Measurements from ENCODE around the gene FER. TPM values are rescaled to one million over a fixed set of nuclear protein-coding genes. Genes with fewer than 3 reads are reported as not detected.
"Not testable (repeated sequence)": the region's sequence is repeated elsewhere in the genome, so short reads cannot be mapped to it uniquely, and the experiment has no call there.

Gene FER
- total RNA-seq, 1 donor from 2014 or later: 11.8 TPM

DNA sequence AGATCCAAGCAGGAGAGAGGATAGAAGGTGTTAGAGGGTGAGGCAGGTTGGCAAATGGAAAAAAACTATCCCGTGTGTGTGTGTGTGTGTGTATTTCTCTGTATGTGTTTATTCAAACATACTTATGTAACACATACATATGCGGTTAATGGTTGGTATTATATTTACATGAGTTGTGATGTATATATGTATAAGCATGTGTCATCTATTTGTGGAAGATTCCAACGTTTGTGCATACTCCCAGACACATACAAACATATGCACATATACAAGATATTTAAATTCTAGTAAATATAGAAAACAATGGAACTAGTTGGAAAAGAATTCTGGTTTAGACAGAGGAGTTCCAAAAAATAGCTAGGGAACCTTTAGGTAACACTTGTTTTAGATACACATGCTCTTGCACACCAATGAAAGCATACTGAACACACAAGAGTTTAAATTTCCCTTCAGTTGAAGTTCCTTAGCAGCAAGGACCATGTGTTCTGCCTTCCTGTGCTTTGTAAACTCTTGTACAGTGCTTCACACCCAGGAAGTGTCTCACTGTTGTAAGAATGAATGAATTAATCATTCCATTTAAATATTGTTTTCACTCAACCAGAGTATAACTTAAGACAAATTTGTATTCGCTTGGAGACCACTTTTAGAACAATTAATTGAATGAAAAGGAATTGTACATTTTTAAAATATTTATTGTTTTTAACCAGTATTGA lies 257.8 kb downstream of the FER start:
- intact Hi-C loops (cut with DNase I): no loop called here
- no peaks in the 10 kb centered on the region for H3K27me3 ChIP-seq
- H3K9me3 ChIP-seq: no peaks in the 10 kb centered on the region
- TF ChIP-seq, protein P1, sequence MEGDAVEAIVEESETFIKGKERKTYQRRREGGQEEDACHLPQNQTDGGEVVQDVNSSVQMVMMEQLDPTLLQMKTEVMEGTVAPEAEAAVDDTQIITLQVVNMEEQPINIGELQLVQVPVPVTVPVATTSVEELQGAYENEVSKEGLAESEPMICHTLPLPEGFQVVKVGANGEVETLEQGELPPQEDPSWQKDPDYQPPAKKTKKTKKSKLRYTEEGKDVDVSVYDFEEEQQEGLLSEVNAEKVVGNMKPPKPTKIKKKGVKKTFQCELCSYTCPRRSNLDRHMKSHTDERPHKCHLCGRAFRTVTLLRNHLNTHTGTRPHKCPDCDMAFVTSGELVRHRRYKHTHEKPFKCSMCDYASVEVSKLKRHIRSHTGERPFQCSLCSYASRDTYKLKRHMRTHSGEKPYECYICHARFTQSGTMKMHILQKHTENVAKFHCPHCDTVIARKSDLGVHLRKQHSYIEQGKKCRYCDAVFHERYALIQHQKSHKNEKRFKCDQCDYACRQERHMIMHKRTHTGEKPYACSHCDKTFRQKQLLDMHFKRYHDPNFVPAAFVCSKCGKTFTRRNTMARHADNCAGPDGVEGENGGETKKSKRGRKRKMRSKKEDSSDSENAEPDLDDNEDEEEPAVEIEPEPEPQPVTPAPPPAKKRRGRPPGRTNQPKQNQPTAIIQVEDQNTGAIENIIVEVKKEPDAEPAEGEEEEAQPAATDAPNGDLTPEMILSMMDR (IDR thresholded peaks at IDR 0.05): no peak
- H3K4me1 ChIP-seq: no peaks in the 10 kb centered on the region
- no peak overlapping the region for H3K4me3 ChIP-seq
- no peaks in the 10 kb centered on the region for H3K36me3 ChIP-seq
- no peak for DNase-seq (ENCODE audit: low spot score in 2 of 2)
- no peak overlapping the region for H3K27ac ChIP-seq

DNA sequence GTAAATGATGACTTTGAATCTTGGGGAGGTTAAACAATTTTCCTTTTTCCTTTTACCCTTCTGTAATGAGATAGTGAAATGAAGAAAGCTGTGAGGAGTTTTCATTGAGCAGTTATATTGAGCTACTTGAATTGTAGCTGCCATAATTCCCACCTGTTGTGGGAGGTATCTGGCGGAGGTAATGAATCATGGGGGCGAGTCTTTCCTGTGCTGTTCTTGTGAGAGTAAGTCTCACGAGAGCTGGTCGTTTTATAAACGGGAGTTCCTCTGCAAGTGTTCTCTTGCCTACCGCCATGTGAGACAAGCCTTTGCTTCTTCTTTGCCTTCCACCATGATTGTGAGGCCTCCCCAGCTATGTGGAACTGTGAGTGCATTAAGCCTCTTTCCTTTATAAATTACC lies 258.4 kb downstream of the FER start:
- no peaks in the 10 kb centered on the region for H3K4me1 ChIP-seq
- no peak for DNase-seq (ENCODE audit: low spot score in 2 of 2)
- H3K27ac ChIP-seq: no peak overlapping the region
- intact Hi-C loops (cut with DNase I): no loop called here
- H3K9me3 ChIP-seq: no peaks in the 10 kb centered on the region
- H3K4me3 ChIP-seq: no peak overlapping the region
- no peaks in the 10 kb centered on the region for H3K27me3 ChIP-seq
- no peaks in the 10 kb centered on the region for H3K36me3 ChIP-seq
- TF ChIP-seq, protein P1 (IDR thresholded peaks at IDR 0.05): no peak

DNA sequence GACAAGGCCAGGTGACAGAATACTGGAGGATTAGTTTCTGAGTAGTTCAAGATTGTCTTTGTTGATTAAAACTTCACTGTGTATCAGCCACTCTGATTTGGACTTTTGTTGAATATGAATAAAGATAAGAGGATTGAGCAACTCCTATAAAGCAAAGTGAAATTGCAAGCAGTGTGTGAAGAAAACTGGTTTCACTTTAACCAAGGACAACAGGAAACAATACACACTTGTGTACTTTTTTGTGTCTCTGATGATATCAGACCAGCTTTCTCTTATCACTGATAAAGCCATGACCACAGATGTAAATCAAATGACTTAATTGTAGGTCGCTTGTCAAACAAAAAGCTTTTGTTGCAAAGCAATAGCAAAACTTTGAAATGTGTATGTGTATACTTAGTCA lies 268.6 kb downstream of the FER start:
- Histone ChIP-seq H3K36me3 (no peaks in the 10 kb centered on the region), H3K4me3 (no peak overlapping the region), H3K27me3 (no peaks in the 10 kb centered on the region), H3K9me3 (no peaks in the 10 kb centered on the region), H3K27ac (no peak overlapping the region), H3K4me1 (no peaks in the 10 kb centered on the region)
- TF ChIP-seq, protein P1 (IDR thresholded peaks at IDR 0.05): no peak
- no peak for DNase-seq (ENCODE audit: low spot score in 2 of 2)
- intact Hi-C loops (cut with DNase I): no loop called here

DNA sequence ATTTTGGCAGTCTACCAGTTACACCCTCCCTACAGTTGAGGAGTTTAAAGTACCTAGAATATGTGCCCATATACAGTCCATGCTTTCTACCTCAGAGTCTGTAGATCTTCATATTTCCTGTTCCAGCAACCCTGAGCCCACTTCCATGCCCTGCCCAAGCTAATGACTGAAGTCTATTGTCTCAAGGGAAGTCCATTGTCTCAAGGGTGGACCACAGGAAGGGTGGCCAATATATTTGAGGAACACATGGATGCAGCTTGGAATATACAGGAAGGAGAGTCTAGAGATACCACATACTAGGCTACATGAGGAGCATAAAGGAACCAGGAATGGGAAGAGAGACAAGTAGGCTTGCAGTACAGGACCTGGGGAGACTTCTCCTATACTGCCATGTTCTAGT lies 274.4 kb downstream of the FER start:
- Histone ChIP-seq H3K4me1 (no peaks in the 10 kb centered on the region), H3K27me3 (no peaks in the 10 kb centered on the region), H3K4me3 (no peak overlapping the region), H3K9me3 (no peaks in the 10 kb centered on the region), H3K27ac (no peak overlapping the region), H3K36me3 (peaks cover 4 to 8% of the 10 kb centered on the region in 2 donors)
- TF ChIP-seq, protein P1 (IDR thresholded peaks at IDR 0.05): no peak
- intact Hi-C loops (cut with DNase I): no loop called here
- DNase-seq (ENCODE audit: low spot score in 2 of 2): no peak

DNA sequence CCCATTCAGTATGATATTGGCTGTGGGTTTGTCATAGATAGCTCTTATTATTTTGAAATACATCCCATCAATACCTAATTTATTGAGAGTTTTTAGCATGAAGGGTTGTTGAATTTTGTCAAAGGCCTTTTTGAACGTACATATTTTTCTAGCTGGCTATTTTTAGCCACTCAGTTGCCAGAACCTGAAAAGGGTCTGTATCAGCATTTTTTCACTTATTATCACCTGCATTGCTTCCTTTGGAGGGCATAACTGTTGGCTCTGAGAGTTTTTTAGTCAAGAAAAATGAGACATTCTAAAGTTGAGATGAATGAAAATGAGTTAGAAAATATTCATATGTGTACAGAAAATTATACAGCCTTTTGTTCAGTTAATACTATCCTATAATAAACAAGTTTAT lies 278.0 kb downstream of the FER start:
- H3K4me1 ChIP-seq; H3K9me3 ChIP-seq; H3K36me3 ChIP-seq; intact Hi-C loops (cut with DNase I); H3K27ac ChIP-seq; DNase-seq (ENCODE audit: low spot score in 2 of 2); H3K4me3 ChIP-seq; H3K27me3 ChIP-seq: not testable (repeated sequence)

DNA sequence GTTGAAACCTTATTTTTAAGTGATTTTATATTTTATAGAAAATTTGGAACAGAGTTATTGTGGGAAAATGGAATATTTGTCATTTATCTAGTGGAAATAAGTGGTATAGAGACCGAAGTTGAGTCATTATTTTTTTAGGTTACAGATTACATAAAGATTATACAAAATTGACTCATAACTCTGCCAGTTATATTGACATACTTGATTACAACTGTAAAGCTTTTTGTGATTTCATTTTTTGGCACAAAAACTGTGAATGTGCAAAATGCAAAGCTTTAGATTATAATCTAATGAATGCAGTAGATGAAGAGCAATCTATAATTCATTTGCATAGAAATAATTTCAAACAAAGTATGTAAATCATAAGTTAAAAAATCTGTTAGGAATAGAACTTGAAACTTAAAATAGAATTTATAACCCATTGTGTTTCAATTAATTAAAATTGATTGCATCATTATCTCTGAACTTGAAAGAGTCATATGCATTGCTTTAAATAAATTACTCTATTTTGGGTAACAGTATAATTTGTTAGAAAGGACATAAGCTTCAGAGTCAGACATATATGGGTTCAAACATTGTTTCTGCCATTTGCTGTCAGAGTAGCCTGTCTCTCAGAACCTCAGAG lies 280.4 kb downstream of the FER start:
- no peak for DNase-seq (ENCODE audit: low spot score in 2 of 2)
- intact Hi-C loops (cut with DNase I): no loop called here
- peaks cover 4 to 8% of the 10 kb centered on the region in 2 donors for H3K36me3 ChIP-seq
- H3K27me3 ChIP-seq: no peaks in the 10 kb centered on the region
- H3K4me1 ChIP-seq: no peaks in the 10 kb centered on the region
- TF ChIP-seq, protein P1 (IDR thresholded peaks at IDR 0.05): no peak
- H3K4me3 ChIP-seq: no peak overlapping the region
- H3K9me3 ChIP-seq: no peaks in the 10 kb centered on the region
- H3K27ac ChIP-seq: no peak overlapping the region
